ENCODE results near the gene GDPD4.

DNA sequence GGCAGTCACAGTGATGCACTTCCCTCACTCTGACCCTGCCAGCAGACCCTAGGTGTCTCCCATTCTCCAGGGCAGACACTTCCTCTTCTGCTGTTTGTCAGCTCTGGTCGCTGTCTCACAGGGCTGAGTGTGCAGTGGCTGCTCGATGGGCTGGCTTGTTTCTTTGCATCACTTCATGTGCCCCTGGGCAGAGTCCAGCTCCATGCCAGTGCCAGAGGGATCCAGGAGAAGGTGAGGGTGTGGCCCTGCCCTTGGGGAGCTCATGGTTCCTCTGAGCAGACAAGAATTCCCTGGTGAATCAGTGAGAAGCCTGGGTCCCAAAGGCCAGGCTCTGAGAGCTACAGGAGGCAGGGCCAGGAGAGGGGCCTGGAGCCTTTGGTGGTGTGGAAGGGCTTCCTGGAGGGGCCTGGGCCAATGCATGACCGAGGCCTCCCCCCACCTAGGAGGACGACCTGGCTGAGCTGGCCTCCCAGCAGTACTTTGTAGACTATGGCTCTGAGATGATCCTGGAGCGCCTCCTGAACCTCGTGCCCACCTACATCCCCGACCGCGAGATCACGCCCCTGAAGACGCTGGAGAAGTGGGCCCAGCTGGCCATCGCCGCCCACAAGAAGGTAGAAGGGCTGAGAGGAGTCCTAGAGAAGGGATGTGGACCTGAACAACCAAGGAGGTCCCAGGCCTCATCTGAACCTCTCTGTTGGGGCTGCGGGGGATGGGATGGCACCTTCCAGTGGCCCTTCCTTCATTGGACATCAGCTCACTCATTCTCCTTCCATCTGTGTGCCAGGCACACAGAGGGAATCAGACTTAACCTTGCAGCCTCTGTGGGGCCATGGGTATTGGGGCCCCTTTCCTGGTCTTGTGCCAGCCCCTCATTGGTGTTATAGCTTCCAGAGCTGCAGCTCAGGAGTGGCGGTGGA is 107.3 kb downstream of the GDPD4 start:
- TF ChIP-seq POU5F1 (IDR thresholded peaks at IDR 0.05; ENCODE audit: borderline replicate concordance, low read depth, low read length, partially characterized antibody): no peak
- no peak for TF ChIP-seq TCFL5 (CRISPR knock-in tag; conservative IDR thresholded peaks at IDR 0.05)
- TF ChIP-seq, protein P1, sequence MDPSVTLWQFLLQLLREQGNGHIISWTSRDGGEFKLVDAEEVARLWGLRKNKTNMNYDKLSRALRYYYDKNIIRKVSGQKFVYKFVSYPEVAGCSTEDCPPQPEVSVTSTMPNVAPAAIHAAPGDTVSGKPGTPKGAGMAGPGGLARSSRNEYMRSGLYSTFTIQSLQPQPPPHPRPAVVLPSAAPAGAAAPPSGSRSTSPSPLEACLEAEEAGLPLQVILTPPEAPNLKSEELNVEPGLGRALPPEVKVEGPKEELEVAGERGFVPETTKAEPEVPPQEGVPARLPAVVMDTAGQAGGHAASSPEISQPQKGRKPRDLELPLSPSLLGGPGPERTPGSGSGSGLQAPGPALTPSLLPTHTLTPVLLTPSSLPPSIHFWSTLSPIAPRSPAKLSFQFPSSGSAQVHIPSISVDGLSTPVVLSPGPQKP (CRISPR knock-in tag; IDR thresholded peaks at IDR 0.05): no peak
- TF ChIP-seq TBP (optimal IDR thresholded peaks at IDR 0.05; ENCODE audit: low read depth, low read length): no peak
